Body of pancreas (tissue), 4 donors: ENCODE data around the gene NTN3. TPM values are rescaled to one million over a fixed set of nuclear protein-coding genes. Genes with fewer than 3 reads are reported as not detected.

Source experiments
- ATAC-seq: fragments of 150-250 bp; one replicate; pipeline ENCODE4 v1.9.1; 2016
- DNase-seq, 4 donors: peaks; one replicate each; pipeline ENCODE4 v3.0.0-alpha.2; 2019
- H3K27ac ChIP-seq, 4 donors: fragments of 200-600 bp; sonication (generic); 1 replicate in 3 of 4; 2 replicates in 1 of 4; pipeline versions ENCODE4 v1.5.1 to v1.6.1; 2016 to 2019; ENCODE audit warnings: mild to moderate bottlenecking in 1 of 4, mixed read lengths in 1 of 4, moderate library complexity in 1 of 4
- H3K27me3 ChIP-seq, 2 donors: fragments of 200-600 bp; sonication (generic); one replicate each; pipeline ENCODE4 v1.6.0; 2016; ENCODE audit warnings: mild to moderate bottlenecking in 1 of 2
- H3K36me3 ChIP-seq, 2 donors: fragments of 200-600 bp; sonication (generic); replicated peaks in 1 of 2; 2 replicates each; pipeline ENCODE4 v1.5.1; 2016; ENCODE audit warnings: low read depth in 2 of 2; ENCODE audit not compliant: insufficient read depth in 1 of 2
- H3K4me1 ChIP-seq: fragments of 200-600 bp; sonication (generic); one replicate; pipeline ENCODE4 v1.6.0; 2016
- H3K4me3 ChIP-seq, 2 donors: fragments of 200-600 bp; sonication (generic); 1 replicate in 1 of 2; 2 replicates in 1 of 2; pipeline ENCODE4 v1.5.1; 2016 to 2019
- H3K9me3 ChIP-seq, 3 donors: fragments of 200-600 bp; sonication (generic); 1 replicate in 2 of 3; 2 replicates in 1 of 3; pipeline ENCODE4 v1.5.1; 2016
- POLR2A ChIP-seq, 3 donors: fragments of 450-650 bp; IDR thresholded peaks; one replicate each; pipeline ENCODE4 v1.6.1; 2016; ENCODE audit warnings: antibody characterized with exemption in 3 of 3, mild to moderate bottlenecking in 2 of 3
- WGBS, 2 donors: methylation state at CpG; one replicate each; pipeline ENCODE4 v1.1.5; 2017; 5-methylcytosine and 5-hydroxymethylcytosine counted together
- intact Hi-C: fragments of 100-400 bp; cut with DNase I; formaldehyde crosslinking; loops from one replicate; pipeline ENCODE4 v1.15.1; 2023
- total RNA-seq, 2 donors: library from RNA; depleted of rRNA; stranded (reverse); fragments of >200 nt; gene quantifications; one replicate each; pipeline ENCODE4 v1.1.0, GENCODE V29; 2016
- TF ChIP-seq, protein P1 (sequence below), 7 experiments: fragments of 450-650 bp in 4 of 7; fragments of 200-600 bp in 3 of 7; sonication (generic) in 3 of 7; IDR thresholded peaks; one replicate each; pipeline ENCODE4 v1.5.1; 2016 to 2019; ENCODE audit warnings: antibody characterized with exemption in 7 of 7

Gene NTN3
- total RNA-seq, 2 donors from 2014 or later = not detected

DNA sequence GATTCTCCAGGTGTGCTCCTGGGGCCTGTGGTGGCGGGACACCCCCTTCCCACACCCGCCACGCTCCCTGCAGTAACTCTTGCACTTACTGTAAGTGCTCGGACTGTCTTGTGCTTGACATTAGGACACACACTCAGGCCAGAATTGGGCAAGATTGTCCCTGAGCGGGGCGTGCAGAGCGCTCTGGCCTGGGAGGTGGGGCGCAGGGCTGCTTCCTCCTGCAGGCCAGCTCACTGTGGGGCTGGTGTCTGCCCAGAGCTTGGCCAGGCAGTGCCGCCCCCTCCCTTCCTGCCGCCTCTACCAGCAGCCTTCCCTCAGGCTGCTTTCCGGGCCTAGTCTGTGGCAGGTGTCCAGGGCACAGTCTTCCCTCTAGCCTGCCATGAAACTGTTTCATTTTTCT, 36.6 kb downstream of the NTN3 start:
- TF ChIP-seq, protein P1, sequence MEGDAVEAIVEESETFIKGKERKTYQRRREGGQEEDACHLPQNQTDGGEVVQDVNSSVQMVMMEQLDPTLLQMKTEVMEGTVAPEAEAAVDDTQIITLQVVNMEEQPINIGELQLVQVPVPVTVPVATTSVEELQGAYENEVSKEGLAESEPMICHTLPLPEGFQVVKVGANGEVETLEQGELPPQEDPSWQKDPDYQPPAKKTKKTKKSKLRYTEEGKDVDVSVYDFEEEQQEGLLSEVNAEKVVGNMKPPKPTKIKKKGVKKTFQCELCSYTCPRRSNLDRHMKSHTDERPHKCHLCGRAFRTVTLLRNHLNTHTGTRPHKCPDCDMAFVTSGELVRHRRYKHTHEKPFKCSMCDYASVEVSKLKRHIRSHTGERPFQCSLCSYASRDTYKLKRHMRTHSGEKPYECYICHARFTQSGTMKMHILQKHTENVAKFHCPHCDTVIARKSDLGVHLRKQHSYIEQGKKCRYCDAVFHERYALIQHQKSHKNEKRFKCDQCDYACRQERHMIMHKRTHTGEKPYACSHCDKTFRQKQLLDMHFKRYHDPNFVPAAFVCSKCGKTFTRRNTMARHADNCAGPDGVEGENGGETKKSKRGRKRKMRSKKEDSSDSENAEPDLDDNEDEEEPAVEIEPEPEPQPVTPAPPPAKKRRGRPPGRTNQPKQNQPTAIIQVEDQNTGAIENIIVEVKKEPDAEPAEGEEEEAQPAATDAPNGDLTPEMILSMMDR (IDR thresholded peaks at IDR 0.05) = no peak
- H3K4me3 ChIP-seq = no peak overlapping the region
- ATAC-seq (no peak), DNase-seq (peak in 2 of 4 donors; percentile 13 to 69)
- H3K27me3 ChIP-seq = no peaks in the 10 kb centered on the region
- H3K4me1 ChIP-seq = peaks cover 12% of the 10 kb centered on the region
- H3K36me3 ChIP-seq = no peaks in the 10 kb centered on the region
- 80 to 85% methylated on average over 6 to 11 of the region's 11 CpGs for WGBS, 2 donors
- peak overlapping the region in 1 of 4 donors; percentile 60 for H3K27ac ChIP-seq
- intact Hi-C loops = no loop called here
- no peaks in the 10 kb centered on the region for H3K9me3 ChIP-seq

DNA sequence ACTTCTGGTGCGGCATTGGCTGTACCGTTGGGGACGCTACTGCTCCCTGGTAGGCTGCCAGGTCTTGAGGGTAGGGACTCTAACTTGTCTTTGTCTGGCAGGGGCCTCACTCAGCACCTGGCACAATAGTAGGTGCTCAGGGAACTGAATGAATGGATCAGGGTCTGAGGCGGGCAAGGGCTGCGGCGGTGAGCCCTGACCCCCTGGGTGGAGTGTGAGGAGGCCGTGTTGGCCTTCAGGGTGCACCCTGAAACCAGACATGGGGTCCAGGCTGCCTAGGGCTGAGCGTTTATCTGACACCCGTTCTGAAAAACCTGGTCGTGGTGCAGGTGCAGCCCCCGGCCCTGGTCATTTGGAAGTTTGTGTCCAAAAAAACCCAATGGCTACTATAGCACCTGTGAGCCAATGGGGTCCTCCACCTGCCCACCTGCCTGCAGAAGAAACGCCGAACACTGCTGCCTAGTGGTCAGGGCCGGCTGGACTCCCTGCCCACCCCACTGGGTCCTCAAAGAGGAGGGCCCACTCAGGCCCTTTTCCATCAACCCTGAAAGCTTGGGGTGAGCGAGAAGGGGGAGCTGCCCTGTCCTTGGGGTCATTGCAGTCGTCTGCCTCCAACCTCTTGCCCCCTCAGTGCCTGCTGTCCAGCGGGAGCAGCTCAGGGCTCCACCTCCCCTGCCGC, 37.8 kb downstream of the NTN3 start:
- DNase-seq (peak in 1 of 4 donors; percentile 14), ATAC-seq (no peak)
- peaks cover 16% of the 10 kb centered on the region for H3K4me1 ChIP-seq
- H3K27ac ChIP-seq = no peak overlapping the region
- H3K36me3 ChIP-seq = no peaks in the 10 kb centered on the region
- H3K27me3 ChIP-seq = no peaks in the 10 kb centered on the region
- WGBS, 2 donors = 84 to 86% methylated on average over 14 to 15 of the region's 18 CpGs
- TF ChIP-seq, protein P1 (IDR thresholded peaks at IDR 0.05) = no peak
- no peak for TF ChIP-seq POLR2A (IDR thresholded peaks at IDR 0.05)
- no peak overlapping the region for H3K4me3 ChIP-seq
- intact Hi-C loops = no loop called here
- no peaks in the 10 kb centered on the region for H3K9me3 ChIP-seq

DNA sequence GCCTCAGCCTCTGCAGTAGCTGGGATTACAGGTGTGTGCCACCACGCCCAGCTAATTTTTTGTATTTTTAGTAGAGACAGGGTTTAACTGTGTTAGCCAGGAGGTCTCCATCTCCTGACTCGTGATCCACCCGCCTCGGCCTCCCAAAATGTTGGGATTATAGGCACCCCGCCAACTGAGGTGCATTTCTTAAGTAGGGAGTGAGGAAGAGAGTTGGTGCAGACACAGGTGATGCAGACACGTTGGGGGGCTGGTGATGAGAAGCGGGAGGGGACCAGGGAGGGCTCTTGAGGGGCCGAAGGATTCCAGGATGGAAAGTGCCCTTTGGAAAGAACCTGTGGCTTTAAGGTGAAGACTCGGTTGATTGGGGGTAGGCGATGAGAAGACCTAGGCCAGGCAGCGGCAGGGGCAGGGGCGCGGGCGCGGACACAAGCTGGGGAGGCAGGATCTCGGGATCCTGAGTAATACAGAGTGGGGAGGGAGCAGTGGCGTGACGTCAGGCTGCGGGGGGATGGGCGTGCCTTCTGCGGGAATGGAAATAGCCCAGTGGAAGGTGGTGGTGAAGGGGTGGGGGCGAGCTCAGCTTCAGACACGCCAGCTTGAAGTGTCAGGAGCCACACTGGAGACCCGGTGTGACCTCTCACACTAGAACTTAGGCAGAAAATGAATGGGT, 40.2 kb downstream of the NTN3 start:
- TF ChIP-seq, protein P1 (IDR thresholded peaks at IDR 0.05) = no peak
- TF ChIP-seq POLR2A (IDR thresholded peaks at IDR 0.05) = no peak
- Histone ChIP-seq H3K36me3 (no peaks in the 10 kb centered on the region), H3K27ac (no peak overlapping the region), H3K9me3 (no peaks in the 10 kb centered on the region), H3K4me3 (no peak overlapping the region), H3K27me3 (no peaks in the 10 kb centered on the region), H3K4me1 (peaks cover 30% of the 10 kb centered on the region)
- intact Hi-C loops = no loop called here
- peak in 2 of 4 donors; percentile 41 to 51 for DNase-seq
- WGBS, 2 donors = 68 to 71% methylated on average over 24 of the region's 24 CpGs
- ATAC-seq = no peak

DNA sequence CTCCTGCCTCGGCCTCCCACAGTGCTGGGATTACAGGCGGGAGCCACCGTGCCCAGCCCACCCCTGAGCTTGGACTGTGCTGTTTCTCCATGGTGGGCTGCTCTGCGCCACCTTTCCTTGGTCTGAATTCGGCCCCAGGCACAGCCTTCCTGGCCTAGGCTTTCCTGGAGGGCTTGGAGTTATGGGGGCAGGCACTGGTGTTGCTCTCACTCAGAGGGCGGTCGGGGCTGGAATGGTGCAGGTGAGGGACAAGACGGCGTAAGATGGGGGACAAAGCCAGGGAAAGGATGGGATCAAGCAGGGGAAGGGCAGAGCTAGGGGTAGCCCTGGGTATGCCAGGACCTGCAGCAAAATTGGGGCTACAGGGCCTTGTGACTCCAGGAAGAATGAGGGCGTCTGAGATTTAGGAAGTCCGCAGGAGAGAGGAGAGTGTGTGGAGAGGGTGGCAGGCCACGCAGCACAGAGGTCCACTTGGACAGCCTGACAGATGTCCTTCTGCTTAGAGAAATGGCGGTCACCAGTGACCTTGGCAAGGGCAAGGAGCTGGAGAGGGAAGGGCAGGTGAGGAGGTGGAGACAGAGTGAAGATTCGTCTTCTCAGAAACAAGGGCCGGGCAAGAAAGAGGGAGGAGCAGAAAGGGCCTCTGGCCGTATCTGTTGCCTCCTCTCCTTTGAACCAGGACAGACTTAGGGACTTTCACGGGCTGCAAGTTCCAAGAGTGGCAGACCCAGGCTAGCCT, 41.1 kb downstream of the NTN3 start:
- intact Hi-C loops = no loop called here
- H3K4me3 ChIP-seq = no peak overlapping the region
- H3K36me3 ChIP-seq = no peaks in the 10 kb centered on the region
- DNase-seq = peak in 2 of 4 donors; percentile 12 to 16
- no peaks in the 10 kb centered on the region for H3K27me3 ChIP-seq
- H3K9me3 ChIP-seq = no peaks in the 10 kb centered on the region
- H3K4me1 ChIP-seq = peaks cover 39% of the 10 kb centered on the region
- 79 to 87% methylated on average over 17 of the region's 17 CpGs for WGBS, 2 donors
- TF ChIP-seq, protein P1 (IDR thresholded peaks at IDR 0.05) = no peak
- TF ChIP-seq POLR2A (IDR thresholded peaks at IDR 0.05) = no peak
- no peak for ATAC-seq
- peak overlapping the region; percentile 96 to 99 (median 98) for H3K27ac ChIP-seq
